GM10248 (cell line): ENCODE data around the gene MTCL1.

Experiments
- CTCF ChIA-PET: fragments of 300-600 bp; sonication (Branson Sonifier 250); formaldehyde crosslinking; extraction: SDS; loops from one replicate; lab custom pipeline; 2021; ENCODE audit warnings: antibody characterized with exemption; lab: Yijun Ruan, JAX
- POLR2A ChIA-PET: fragments of 350-650 bp; sonication (Branson Sonifier 250); formaldehyde crosslinking; extraction: SDS; loops from one replicate; lab custom pipeline; 2020; ENCODE audit warnings: antibody characterized with exemption; lab: Yijun Ruan, JAX
- DNase-seq: peaks from one replicate; pipeline ENCODE4 v3.0.0; 2012; ENCODE audit errors: extremely low spot score
- CTCF ChIP-seq: IDR thresholded peaks from 2 replicates; pipeline ENCODE4 v1.5.1; 2012; ENCODE audit warnings: mild to moderate bottlenecking, low read depth; ENCODE audit errors: extremely low read depth, missing control alignments, control extremely low read depth

MTCL1 gene

GRCh38 chr18:8778386-8778785, 73.0 kb downstream of the MTCL1 start:
- DNase-seq: no peak
- POLR2A ChIA-PET: no interaction called here
- CTCF ChIA-PET: interaction anchor here (1.8 kb wide), 1 partner anchor 9 kb away, joined by 11 read pairs; no protein-coding TSS in a partner anchor
- TF ChIP-seq CTCF: no peak

- CTCF ChIA-PET: interaction anchor here (1.8 kb wide), 1 partner anchor 8 kb away, joined by 11 read pairs; no protein-coding TSS in a partner anchor
- POLR2A ChIA-PET: no interaction called here
- TF ChIP-seq CTCF: no peak
- DNase-seq: no peak
These were observed 73.5 kb downstream of the MTCL1 start for GRCh38 chr18:8778824-8779223.

- CTCF ChIA-PET: no interaction called here
- no peak for TF ChIP-seq CTCF
- POLR2A ChIA-PET: no interaction called here
- no peak for DNase-seq
These were observed 73.9 kb downstream of the MTCL1 start for GRCh38 chr18:8779251-8779650.

GRCh38 chr18:8780227-8780626, 74.9 kb downstream of the MTCL1 start:
- CTCF ChIA-PET: interaction anchor here (1.3 kb wide), 1 partner anchor 23 kb away, joined by 3 read pairs; no protein-coding TSS in a partner anchor
- no peak for DNase-seq
- no peak for TF ChIP-seq CTCF
- POLR2A ChIA-PET: no interaction called here

- CTCF ChIA-PET: no interaction called here
- no peak for TF ChIP-seq CTCF
- POLR2A ChIA-PET: no interaction called here
- no peak for DNase-seq
These were observed 76.3 kb downstream of the MTCL1 start for GRCh38 chr18:8781671-8782070.

GRCh38 chr18:8783335-8783993, 78.1 kb downstream of the MTCL1 start:
- TF ChIP-seq CTCF: no peak
- CTCF ChIA-PET: no interaction called here
- DNase-seq: no peak
- POLR2A ChIA-PET: no interaction called here
